ENCODE results near the gene OTX2.

The OTX2 gene

GRCh38 chr14:56803816-56804535 is 6.3 kb downstream of the OTX2 start:
- TF ChIP-seq, protein P1, sequence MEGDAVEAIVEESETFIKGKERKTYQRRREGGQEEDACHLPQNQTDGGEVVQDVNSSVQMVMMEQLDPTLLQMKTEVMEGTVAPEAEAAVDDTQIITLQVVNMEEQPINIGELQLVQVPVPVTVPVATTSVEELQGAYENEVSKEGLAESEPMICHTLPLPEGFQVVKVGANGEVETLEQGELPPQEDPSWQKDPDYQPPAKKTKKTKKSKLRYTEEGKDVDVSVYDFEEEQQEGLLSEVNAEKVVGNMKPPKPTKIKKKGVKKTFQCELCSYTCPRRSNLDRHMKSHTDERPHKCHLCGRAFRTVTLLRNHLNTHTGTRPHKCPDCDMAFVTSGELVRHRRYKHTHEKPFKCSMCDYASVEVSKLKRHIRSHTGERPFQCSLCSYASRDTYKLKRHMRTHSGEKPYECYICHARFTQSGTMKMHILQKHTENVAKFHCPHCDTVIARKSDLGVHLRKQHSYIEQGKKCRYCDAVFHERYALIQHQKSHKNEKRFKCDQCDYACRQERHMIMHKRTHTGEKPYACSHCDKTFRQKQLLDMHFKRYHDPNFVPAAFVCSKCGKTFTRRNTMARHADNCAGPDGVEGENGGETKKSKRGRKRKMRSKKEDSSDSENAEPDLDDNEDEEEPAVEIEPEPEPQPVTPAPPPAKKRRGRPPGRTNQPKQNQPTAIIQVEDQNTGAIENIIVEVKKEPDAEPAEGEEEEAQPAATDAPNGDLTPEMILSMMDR (IDR thresholded peaks at IDR 0.05; ENCODE audit: control insufficient read depth, insufficient read depth, low read depth, low read length, missing control alignments): no peak
- DNase-seq (ENCODE audit: low read depth): no peak
- H3K4me3 ChIP-seq (ENCODE audit: control insufficient read depth, low read depth, low read length): no peak overlapping the region

DNA sequence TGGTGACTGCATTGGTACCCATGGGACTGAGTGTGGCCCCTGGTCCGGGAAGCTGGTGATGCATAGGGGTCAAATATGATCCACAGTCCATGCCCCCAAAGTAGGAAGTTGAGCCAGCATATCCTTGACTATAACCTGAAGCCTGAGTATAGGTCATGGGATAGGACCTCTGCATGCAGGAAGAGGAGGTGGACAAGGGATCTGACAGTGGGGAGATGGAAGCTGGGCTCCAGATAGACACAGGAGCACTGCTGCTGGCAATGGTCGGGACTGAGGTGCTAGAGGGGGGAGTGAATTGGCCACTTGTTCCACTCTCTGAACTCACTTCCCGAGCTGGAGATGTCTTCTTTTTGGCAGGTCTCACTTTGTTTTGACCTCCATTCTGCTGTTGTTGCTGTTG is 8.4 kb downstream of the OTX2 start:
- H3K4me3 ChIP-seq (ENCODE audit: control insufficient read depth, low read depth, low read length): no peak overlapping the region

GRCh38 chr14:56799343-56799645 is 11.0 kb downstream of the OTX2 start:
- no peak overlapping the region for H3K4me3 ChIP-seq (ENCODE audit: control insufficient read depth, low read depth, low read length)
- TF ChIP-seq, protein P1 (IDR thresholded peaks at IDR 0.05; ENCODE audit: control insufficient read depth, insufficient read depth, low read depth, low read length, missing control alignments): no peak
- no peak for DNase-seq (ENCODE audit: low read depth)

More for the DNA sequence above, 8.4 kb downstream of the OTX2 start:
- TF ChIP-seq, protein P1 (IDR thresholded peaks at IDR 0.05; ENCODE audit: control insufficient read depth, insufficient read depth, low read depth, low read length, missing control alignments): no peak
- DNase-seq (ENCODE audit: low read depth): no peak

- TF ChIP-seq, protein P1 (IDR thresholded peaks at IDR 0.05; ENCODE audit: control insufficient read depth, insufficient read depth, low read depth, low read length, missing control alignments): no peak
- DNase-seq (ENCODE audit: low read depth): no peak
- no peak overlapping the region for H3K4me3 ChIP-seq (ENCODE audit: control insufficient read depth, low read depth, low read length)
These were observed 11.6 kb downstream of the OTX2 start for GRCh38 chr14:56798447-56799342.

DNA sequence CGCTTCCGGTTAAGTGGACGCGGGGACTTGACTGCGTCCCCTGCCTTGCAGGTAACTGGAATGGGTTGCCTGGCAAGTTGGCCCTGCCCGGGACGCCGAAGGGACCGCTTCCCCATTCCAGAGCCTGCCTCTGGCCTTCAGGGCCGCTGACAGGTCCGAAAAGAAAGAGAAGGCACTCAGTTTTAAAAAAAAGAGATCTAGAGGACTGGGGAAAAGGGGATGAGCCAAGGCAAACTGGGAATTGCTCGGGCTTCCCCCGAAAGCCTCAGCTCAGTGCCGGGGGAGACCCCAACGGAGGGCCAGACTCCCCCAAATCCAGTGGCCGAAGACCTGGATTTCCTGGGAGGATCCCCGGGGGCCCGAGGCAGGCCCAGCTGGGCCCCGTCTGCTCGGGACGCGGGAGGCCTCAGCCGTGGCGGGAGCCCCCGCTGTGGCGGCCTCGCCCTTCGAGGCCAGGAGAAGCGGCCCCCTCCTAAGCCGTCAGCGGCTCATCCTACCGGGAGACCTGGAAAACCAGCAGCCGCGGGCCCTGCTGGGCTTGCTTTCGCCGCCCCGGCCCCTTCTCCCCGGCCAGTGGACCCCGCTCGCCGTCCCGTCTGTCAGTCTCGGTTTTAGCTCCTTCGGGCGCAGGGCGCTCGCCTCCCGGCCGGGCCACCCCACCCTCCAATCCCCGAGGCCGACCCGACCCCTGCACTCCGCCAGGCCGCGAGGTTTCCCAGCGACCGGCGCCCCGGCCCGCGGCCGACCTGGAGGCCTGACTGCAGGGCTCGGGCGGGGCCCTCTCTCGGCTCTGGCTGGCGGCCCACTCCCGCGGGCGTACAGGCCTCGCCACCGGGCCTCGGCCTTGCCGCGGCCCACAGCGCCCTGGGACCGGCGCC is 12.5 kb downstream of the OTX2 start:
- TF ChIP-seq, protein P1 (IDR thresholded peaks at IDR 0.05; ENCODE audit: control insufficient read depth, insufficient read depth, low read depth, low read length, missing control alignments): no peak
- DNase-seq (ENCODE audit: low read depth): no peak
- no peak overlapping the region for H3K4me3 ChIP-seq (ENCODE audit: control insufficient read depth, low read depth, low read length)

DNA sequence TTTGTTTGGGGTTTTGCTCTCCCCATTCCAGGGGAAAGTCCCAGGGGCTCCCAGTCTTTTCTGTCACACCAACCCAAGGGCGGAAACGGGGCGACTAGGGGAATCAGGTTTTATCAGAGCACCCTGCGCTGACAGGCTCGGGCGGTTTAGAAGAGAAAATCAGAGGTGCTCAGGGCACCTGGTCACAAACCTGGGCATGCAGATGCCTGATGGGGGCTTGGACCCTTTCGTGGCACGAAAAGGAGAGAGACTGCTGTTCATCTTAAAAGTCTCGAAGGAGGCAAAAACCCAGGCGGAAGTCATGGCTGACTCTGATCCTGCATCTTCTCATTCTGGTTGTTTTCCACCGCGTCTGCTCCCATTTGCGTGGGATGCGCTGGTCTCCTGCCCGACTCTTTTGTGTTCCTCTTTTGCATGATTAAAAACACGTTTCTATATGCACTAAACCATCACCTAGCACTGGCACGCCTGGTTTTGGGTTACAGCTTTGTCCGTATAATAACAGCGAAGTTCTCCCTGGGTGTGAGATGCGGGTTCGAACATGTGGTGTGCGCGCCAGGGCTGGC is 13.2 kb downstream of the OTX2 start:
- TF ChIP-seq, protein P1 (IDR thresholded peaks at IDR 0.05; ENCODE audit: control insufficient read depth, insufficient read depth, low read depth, low read length, missing control alignments): no peak
- DNase-seq (ENCODE audit: low read depth): no peak
- no peak overlapping the region for H3K4me3 ChIP-seq (ENCODE audit: control insufficient read depth, low read depth, low read length)

Measured in AG09309 (cell line).